Endothelial cell of umbilical vein (primary cell): ENCODE results near the gene SH3BP5. TPM values are rescaled to one million over a fixed set of nuclear protein-coding genes. Genes with fewer than 3 reads are reported as not detected.

Source experiments
- BruUV-seq: library from RNA; stranded (reverse); fragments of 400-500 nt; replicated peaks from 2 replicates; lab custom pipeline; 2021; lab: Mats Ljungman, UMichigan
- CTCF ChIA-PET: fragments of 300-600, 350-600 bp; sonication (Branson Sonifier 250); formaldehyde crosslinking; loops from one replicate; lab custom pipeline; 2021; ENCODE audit warnings: antibody characterized with exemption, inconsistent platforms; lab: Charles Lee
- POLR2A ChIA-PET: fragments of 300-600, 350-600 bp; sonication (Branson Sonifier 250); formaldehyde crosslinking; loops from one replicate; lab custom pipeline; 2021; ENCODE audit warnings: antibody characterized with exemption, inconsistent platforms; lab: Charles Lee
- DNase-seq: peaks from one replicate; pipeline ENCODE4 v3.0.0-alpha.2; 2011; ENCODE audit warnings: low read depth, low spot score
- FAIRE-seq: peaks from 2 replicates; lab custom pipeline; 2011; peaks lifted over from hg19 to GRCh38; lab: Jason Lieb, UNC
- H2AFZ ChIP-seq: 2 replicates; pipeline ENCODE4 v1.6.0; 2012; ENCODE audit warnings: low read depth, low read length, control low read depth, inconsistent platforms
- H3K27ac ChIP-seq: 2 replicates; pipeline ENCODE4 v1.5.1; 2011; ENCODE audit warnings: low read depth, mild to moderate bottlenecking, control low read depth, low read length, moderate library complexity; ENCODE audit not compliant: insufficient read depth
- H3K27me3 ChIP-seq, 2 experiments: 2 replicates each; pipeline versions ENCODE4 v1.6.0 to v1.6.1; 2011; ENCODE audit warnings: low read length in 2 of 2, mixed read lengths in 1 of 2; ENCODE audit not compliant: control insufficient read depth in 2 of 2, insufficient read depth in 2 of 2
- H3K36me3 ChIP-seq, 2 experiments: 2 replicates in 1 of 2; 3 replicates in 1 of 2; pipeline ENCODE4 v1.5.1; 2011; ENCODE audit warnings: low read length in 2 of 2, mild to moderate bottlenecking in 1 of 2, moderate library complexity in 1 of 2; ENCODE audit not compliant: control insufficient read depth in 2 of 2, insufficient read depth in 2 of 2; ENCODE audit errors: extremely low read depth in 1 of 2
- H3K4me1 ChIP-seq: 3 replicates; pipeline ENCODE4 v1.5.1; 2011; ENCODE audit warnings: mild to moderate bottlenecking, low read length; ENCODE audit not compliant: control insufficient read depth, insufficient read depth; ENCODE audit errors: extremely low read depth
- H3K4me2 ChIP-seq: 2 replicates; pipeline ENCODE4 v1.6.1; 2011; ENCODE audit warnings: low read length, control low read depth, mixed read lengths; ENCODE audit not compliant: insufficient read depth
- H3K4me3 ChIP-seq, 3 experiments: fragments of 200-600 bp in 1 of 3; sonication (generic), shearing (Covaris generic) in 1 of 3; replicated peaks in 1 of 3; 2 replicates each; pipeline ENCODE4 v1.5.1; 2011 to 2016; ENCODE audit warnings: control low read depth in 3 of 3, low read length in 3 of 3, mild to moderate bottlenecking in 2 of 3, inconsistent platforms in 1 of 3, low read depth in 1 of 3, moderate library complexity in 1 of 3; ENCODE audit not compliant: insufficient read depth in 1 of 3
- H3K79me2 ChIP-seq: 2 replicates; pipeline ENCODE4 v1.6.0; 2012; ENCODE audit warnings: low read length, inconsistent platforms; ENCODE audit not compliant: control insufficient read depth, insufficient read depth
- H3K9ac ChIP-seq: replicated peaks from 2 replicates; pipeline ENCODE3; 2011; ENCODE audit warnings: low read length, control low read depth; ENCODE audit not compliant: insufficient read depth; ENCODE audit errors: extremely low read depth
- H3K9me1 ChIP-seq: replicated peaks from 3 replicates; pipeline ENCODE4 v1.6.0; 2011; ENCODE audit warnings: mild to moderate bottlenecking, low read length; ENCODE audit not compliant: control insufficient read depth, insufficient read depth; ENCODE audit errors: extremely low read depth
- H3K9me3 ChIP-seq: replicated peaks from 2 replicates; pipeline ENCODE4 v1.5.1; 2012; ENCODE audit warnings: low read length, inconsistent platforms; ENCODE audit not compliant: control insufficient read depth, insufficient read depth
- H4K20me1 ChIP-seq: replicated peaks from 2 replicates; pipeline ENCODE3; 2011; ENCODE audit warnings: mild to moderate bottlenecking, low read length; ENCODE audit not compliant: control insufficient read depth, insufficient read depth; ENCODE audit errors: extremely low read depth
- EZH2 ChIP-seq: IDR thresholded peaks from 2 replicates; pipeline ENCODE4 v1.6.1; 2012; ENCODE audit warnings: borderline replicate concordance, low read depth, mild to moderate bottlenecking, moderate library complexity, low read length, inconsistent platforms; ENCODE audit not compliant: severe bottlenecking
- GATA2 ChIP-seq: IDR thresholded peaks from 2 replicates; pipeline ENCODE4 v1.7.0; 2011; ENCODE audit warnings: low read depth, mild to moderate bottlenecking, moderate library complexity, mixed read lengths, low read length; ENCODE audit not compliant: insufficient read length, insufficient read depth
- JUN ChIP-seq: IDR thresholded peaks from 2 replicates; pipeline ENCODE4 v1.6.1; 2011; ENCODE audit warnings: borderline replicate concordance, low read depth; ENCODE audit not compliant: insufficient read length, insufficient read depth
- POLR2A ChIP-seq: IDR thresholded peaks from 2 replicates; pipeline ENCODE4 v1.6.1; 2012; ENCODE audit warnings: low read depth, mild to moderate bottlenecking, control low read depth, low read length
- POLR2AphosphoS5 ChIP-seq: IDR thresholded peaks from 2 replicates; pipeline ENCODE4 v1.6.1; 2012; ENCODE audit warnings: low read depth, mild to moderate bottlenecking, control low read depth, low read length, moderate library complexity; ENCODE audit not compliant: insufficient read depth
- dilution Hi-C: fragments of 300-500 bp; cut with MboI; formaldehyde crosslinking; loops from one replicate; pipeline ENCODE4 v1.15.0; 2019; ENCODE audit warnings: low sequenced_read_pairs; ENCODE audit not compliant: extremely low pct_ligation_motif_present
- intact Hi-C: fragments of 100-400 bp; cut with micrococcal nuclease; formaldehyde crosslinking; loops from one replicate; pipeline ENCODE4 v1.10.0; 2022
- polyA plus RNA-seq, 4 experiments: library from polyadenylated mRNA; depleted of rRNA in 3 of 4; stranded (reverse) in 3 of 4; unstranded in 1 of 4; fragments of >200 nt; gene quantifications; 2 replicates each; pipeline versions ENCODE4 v1.2.1 to v1.2.3, GENCODE V29; 2011 to 2012; ENCODE audit warnings: missing spikeins in 1 of 4
- total RNA-seq: library from RNA; stranded (reverse); gene quantifications from 2 replicates; pipeline ENCODE4 v1.2.3, GENCODE V29; 2021
- TF ChIP-seq, protein P1 (sequence below): IDR thresholded peaks from 2 replicates; pipeline ENCODE4 v1.6.1; 2011; ENCODE audit not compliant: insufficient read depth, insufficient read length
- TF ChIP-seq, protein P2 (sequence below), 2 donors: IDR thresholded peaks; 1 replicate in 1 of 2; 2 replicates in 1 of 2; pipeline ENCODE4 v1.5.1; 2011; ENCODE audit warnings: low read length in 2 of 2, mild to moderate bottlenecking in 2 of 2, moderate library complexity in 2 of 2, control low read depth in 1 of 2, inconsistent platforms in 1 of 2, low read depth in 1 of 2; ENCODE audit not compliant: insufficient read depth in 1 of 2; ENCODE audit errors: extremely low read depth in 1 of 2

SH3BP5 gene
- total and polyA plus RNA-seq, 2 donors (not counting 3 experiments of a cell fraction or from before 2014, with no cell fraction given), result 35.3 to 76.3 TPM

GRCh38 chr3:15261274-15261673 is 71.1 kb downstream of the SH3BP5 start:
- H3K9ac ChIP-seq, result no peak overlapping the region
- no peak overlapping the region for H3K4me2 ChIP-seq
- dilution Hi-C loops, result no loop called here
- no peaks in the 10 kb centered on the region for H3K9me1 ChIP-seq
- no peak overlapping the region for H3K4me3 ChIP-seq
- TF ChIP-seq JUN, result no peak
- no peak for TF ChIP-seq POLR2AphosphoS5
- TF ChIP-seq, protein P1, sequence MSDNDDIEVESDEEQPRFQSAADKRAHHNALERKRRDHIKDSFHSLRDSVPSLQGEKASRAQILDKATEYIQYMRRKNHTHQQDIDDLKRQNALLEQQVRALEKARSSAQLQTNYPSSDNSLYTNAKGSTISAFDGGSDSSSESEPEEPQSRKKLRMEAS, result no peak
- TF ChIP-seq, protein P2, sequence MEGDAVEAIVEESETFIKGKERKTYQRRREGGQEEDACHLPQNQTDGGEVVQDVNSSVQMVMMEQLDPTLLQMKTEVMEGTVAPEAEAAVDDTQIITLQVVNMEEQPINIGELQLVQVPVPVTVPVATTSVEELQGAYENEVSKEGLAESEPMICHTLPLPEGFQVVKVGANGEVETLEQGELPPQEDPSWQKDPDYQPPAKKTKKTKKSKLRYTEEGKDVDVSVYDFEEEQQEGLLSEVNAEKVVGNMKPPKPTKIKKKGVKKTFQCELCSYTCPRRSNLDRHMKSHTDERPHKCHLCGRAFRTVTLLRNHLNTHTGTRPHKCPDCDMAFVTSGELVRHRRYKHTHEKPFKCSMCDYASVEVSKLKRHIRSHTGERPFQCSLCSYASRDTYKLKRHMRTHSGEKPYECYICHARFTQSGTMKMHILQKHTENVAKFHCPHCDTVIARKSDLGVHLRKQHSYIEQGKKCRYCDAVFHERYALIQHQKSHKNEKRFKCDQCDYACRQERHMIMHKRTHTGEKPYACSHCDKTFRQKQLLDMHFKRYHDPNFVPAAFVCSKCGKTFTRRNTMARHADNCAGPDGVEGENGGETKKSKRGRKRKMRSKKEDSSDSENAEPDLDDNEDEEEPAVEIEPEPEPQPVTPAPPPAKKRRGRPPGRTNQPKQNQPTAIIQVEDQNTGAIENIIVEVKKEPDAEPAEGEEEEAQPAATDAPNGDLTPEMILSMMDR (IDR thresholded peaks at IDR 0.05; ENCODE audit: extremely low read depth in 1 of 2, insufficient read depth in 1 of 2, low read depth in 1 of 2, low read length in 2 of 2), result no peak
- no peak for TF ChIP-seq GATA2
- TF ChIP-seq POLR2A, result no peak
- TF ChIP-seq EZH2, result no peak
- peaks cover 29 to 45% of the 10 kb centered on the region in 2 experiments for H3K36me3 ChIP-seq
- no peaks in the 10 kb centered on the region for H4K20me1 ChIP-seq
- no TSS peak for BruUV-seq
- H3K27me3 ChIP-seq, result no peaks in the 10 kb centered on the region
- H3K4me1 ChIP-seq, result no peaks in the 10 kb centered on the region
- intact Hi-C loops, result no loop called here
- peaks cover 29% of the 10 kb centered on the region for H3K79me2 ChIP-seq
- POLR2A ChIA-PET, result no interaction called here
- CTCF ChIA-PET, result no interaction called here
- no peak for FAIRE-seq
- H3K9me3 ChIP-seq, result no peaks in the 10 kb centered on the region
- H3K27ac ChIP-seq, result no peak overlapping the region
- no peak overlapping the region for H2AFZ ChIP-seq
- DNase-seq, result no peak
